Stimulated activated CD8-positive, alpha-beta memory T cell treated with anti-CD3 and anti-CD28 coated beads, Interleukin-7, amount 100 ng/mL, for 4 hours (primary cell): ENCODE measurements around the gene TMEM117.

Experiments
- DNase-seq, 2 donors: peaks; one replicate each; pipeline ENCODE4 v3.0.0-alpha.2; 2020; ENCODE audit warnings: low read depth in 2 of 2

TMEM117 gene

GRCh38 chr12:43964033-43964432 lies 128.2 kb downstream of the TMEM117 start:
- DNase-seq = no peak

- DNase-seq = no peak
Measured at GRCh38 chr12:43964961-43965360, 129.1 kb downstream of the TMEM117 start.

GRCh38 chr12:43965899-43966298 lies 130.0 kb downstream of the TMEM117 start:
- no peak for DNase-seq

- no peak for DNase-seq
Measured at GRCh38 chr12:43968736-43969135, 132.9 kb downstream of the TMEM117 start.

- no peak for DNase-seq
Measured at GRCh38 chr12:43969882-43970281, 134.0 kb downstream of the TMEM117 start.

GRCh38 chr12:43973385-43973784 lies 137.5 kb downstream of the TMEM117 start:
- no peak for DNase-seq

GRCh38 chr12:43973993-43974392 lies 138.1 kb downstream of the TMEM117 start:
- no peak for DNase-seq

- DNase-seq = no peak
Measured at GRCh38 chr12:43976027-43976426, 140.1 kb downstream of the TMEM117 start.

- no peak for DNase-seq
Measured at GRCh38 chr12:43978556-43978955, 142.7 kb downstream of the TMEM117 start.

GRCh38 chr12:43979450-43979849 lies 143.6 kb downstream of the TMEM117 start:
- DNase-seq = no peak

- no peak for DNase-seq
Measured at GRCh38 chr12:43980627-43981191, 144.8 kb downstream of the TMEM117 start.

GRCh38 chr12:43981726-43982125 lies 145.8 kb downstream of the TMEM117 start:
- DNase-seq = no peak

- DNase-seq = no peak
Measured at GRCh38 chr12:43982544-43982943, 146.7 kb downstream of the TMEM117 start.

GRCh38 chr12:43988838-43989560 lies 153.1 kb downstream of the TMEM117 start:
- DNase-seq = no peak

GRCh38 chr12:43992856-43993255 lies 157.0 kb downstream of the TMEM117 start:
- DNase-seq = no peak

GRCh38 chr12:44000309-44000952 lies 164.6 kb downstream of the TMEM117 start:
- no peak for DNase-seq

- no peak for DNase-seq
Measured at GRCh38 chr12:44002607-44003006, 166.7 kb downstream of the TMEM117 start.

- no peak for DNase-seq
Measured at GRCh38 chr12:44003721-44004120, 167.8 kb downstream of the TMEM117 start.

- no peak for DNase-seq
Measured at GRCh38 chr12:44015333-44015941, 179.6 kb downstream of the TMEM117 start.

- DNase-seq = no peak
Measured at GRCh38 chr12:44017216-44017615, 181.3 kb downstream of the TMEM117 start.

- no peak for DNase-seq
Measured at GRCh38 chr12:44019118-44019517, 183.2 kb downstream of the TMEM117 start.

GRCh38 chr12:44020555-44020954 lies 184.7 kb downstream of the TMEM117 start:
- no peak for DNase-seq

GRCh38 chr12:44021471-44021971 lies 185.6 kb downstream of the TMEM117 start:
- DNase-seq = no peak
